ENCODE measurements around the gene IRX2. TPM values are rescaled to one million over a fixed set of nuclear protein-coding genes. Genes with fewer than 3 reads are reported as not detected.

IRX2 gene
- polyA plus RNA-seq, 3 donors: not detected

DNA sequence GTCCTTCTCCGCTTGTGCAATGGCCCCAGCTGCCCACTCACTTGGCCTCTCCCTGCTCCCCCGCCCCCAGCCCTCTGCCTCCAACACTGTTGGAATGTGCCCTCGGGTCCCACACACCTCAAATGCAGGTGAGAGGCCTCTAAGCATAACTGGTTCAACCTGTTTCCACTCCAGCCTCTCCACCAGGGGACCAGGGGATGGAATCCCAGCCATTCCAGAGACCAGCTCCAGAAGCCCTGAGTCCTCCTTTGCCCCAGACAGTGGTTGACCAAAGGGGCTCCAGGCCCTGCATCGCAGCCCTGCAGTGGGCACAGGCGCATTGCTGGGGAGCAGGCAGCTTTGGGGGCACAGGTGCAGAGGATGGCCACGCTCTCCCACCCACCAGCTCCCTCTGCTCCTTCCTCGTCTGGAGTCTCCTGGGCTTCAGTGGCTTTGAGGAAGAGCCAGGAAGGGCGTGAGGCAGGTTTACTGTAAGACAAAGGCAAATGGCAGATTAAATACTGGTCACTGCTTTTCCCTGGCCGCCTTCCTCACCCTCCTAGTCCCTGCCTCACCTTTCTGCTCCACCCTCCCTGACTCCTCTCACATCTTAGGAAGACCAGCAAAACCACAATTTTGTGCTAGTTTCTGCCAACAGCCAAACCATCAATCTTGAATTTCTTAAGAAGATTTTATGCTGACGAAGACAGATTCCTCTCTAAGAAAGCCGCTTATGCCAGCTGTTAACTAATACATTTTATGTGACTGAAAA is 29.1 kb upstream of the IRX2 start:
- TF ChIP-seq, protein P1, sequence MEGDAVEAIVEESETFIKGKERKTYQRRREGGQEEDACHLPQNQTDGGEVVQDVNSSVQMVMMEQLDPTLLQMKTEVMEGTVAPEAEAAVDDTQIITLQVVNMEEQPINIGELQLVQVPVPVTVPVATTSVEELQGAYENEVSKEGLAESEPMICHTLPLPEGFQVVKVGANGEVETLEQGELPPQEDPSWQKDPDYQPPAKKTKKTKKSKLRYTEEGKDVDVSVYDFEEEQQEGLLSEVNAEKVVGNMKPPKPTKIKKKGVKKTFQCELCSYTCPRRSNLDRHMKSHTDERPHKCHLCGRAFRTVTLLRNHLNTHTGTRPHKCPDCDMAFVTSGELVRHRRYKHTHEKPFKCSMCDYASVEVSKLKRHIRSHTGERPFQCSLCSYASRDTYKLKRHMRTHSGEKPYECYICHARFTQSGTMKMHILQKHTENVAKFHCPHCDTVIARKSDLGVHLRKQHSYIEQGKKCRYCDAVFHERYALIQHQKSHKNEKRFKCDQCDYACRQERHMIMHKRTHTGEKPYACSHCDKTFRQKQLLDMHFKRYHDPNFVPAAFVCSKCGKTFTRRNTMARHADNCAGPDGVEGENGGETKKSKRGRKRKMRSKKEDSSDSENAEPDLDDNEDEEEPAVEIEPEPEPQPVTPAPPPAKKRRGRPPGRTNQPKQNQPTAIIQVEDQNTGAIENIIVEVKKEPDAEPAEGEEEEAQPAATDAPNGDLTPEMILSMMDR (IDR thresholded peaks at IDR 0.05): no peak

GRCh38 chr5:2779459-2779858 is 28.0 kb upstream of the IRX2 start:
- no peak for DNase-seq
- no peak overlapping the region for H2AFZ ChIP-seq (ENCODE audit: insufficient read depth, low read depth, low read length, poor library complexity, severe bottlenecking)
- peaks cover 0 to 7% (median 0%) of the 10 kb centered on the region in 7 donors for H3K9me3 Mint-ChIP-seq
- H3K4me2 ChIP-seq (replicated peaks; ENCODE audit: extremely low read depth, low read length, poor library complexity, severe bottlenecking): no peak overlapping the region
- no peaks in the 10 kb centered on the region for H3K36me3 ChIP-seq (replicated peaks in 1 of 2; ENCODE audit: control insufficient read depth in 1 of 2, insufficient read depth in 2 of 2, low read length in 2 of 2)
- H3K4me3 Mint-ChIP-seq: no peak overlapping the region
- no peaks in the 10 kb centered on the region for H3K27me3 ChIP-seq (ENCODE audit: control insufficient read depth in 2 of 2, insufficient read depth in 2 of 2, low read length in 2 of 2)
- H3K9ac ChIP-seq (ENCODE audit: insufficient read depth, low read length, poor library complexity, severe bottlenecking): no peak overlapping the region
- H3K27me3 Mint-ChIP-seq (ENCODE audit: low read depth in 3 of 3): peaks cover 1 to 9% (median 2%) of the 10 kb centered on the region in 3 donors
- H4K20me1 ChIP-seq (ENCODE audit: insufficient read depth, low read length): no peaks in the 10 kb centered on the region
- intact Hi-C loops (cut with micrococcal nuclease): no loop called here
- no peaks in the 10 kb centered on the region for H3K36me3 Mint-ChIP-seq
- no peak overlapping the region for H3K27ac Mint-ChIP-seq
- H3K9me3 ChIP-seq (replicated peaks in 1 of 2; ENCODE audit: control insufficient read depth in 1 of 2, insufficient read depth in 1 of 2, low read length in 2 of 2): peaks cover 0 to 4% of the 10 kb centered on the region in 2 donors
- H3K27ac ChIP-seq (ENCODE audit: low read depth in 1 of 2, low read length in 2 of 2): no peak overlapping the region
- no peaks in the 10 kb centered on the region for H3K79me2 ChIP-seq (ENCODE audit: insufficient read depth, low read length)
- TF ChIP-seq, protein P1 (IDR thresholded peaks at IDR 0.05): no peak
- 98% methylated on average over 8 of the region's 9 CpGs for WGBS (ENCODE audit: insufficient coverage)
- no peaks in the 10 kb centered on the region for H3K4me1 ChIP-seq (ENCODE audit: control insufficient read depth in 1 of 2, insufficient read depth in 2 of 2, low read length in 2 of 2)
- no peaks in the 10 kb centered on the region for H3K4me1 Mint-ChIP-seq
- no peak overlapping the region for H3K4me3 ChIP-seq (replicated peaks in 1 of 3; ENCODE audit: low read depth in 2 of 3, low read length in 3 of 3)

More for the DNA sequence above, 29.1 kb upstream of the IRX2 start:
- Histone ChIP-seq H3K36me3 (replicated peaks in 1 of 2; ENCODE audit: control insufficient read depth in 1 of 2, insufficient read depth in 2 of 2, low read length in 2 of 2) (no peaks in the 10 kb centered on the region), H3K9me3 (replicated peaks in 1 of 2; ENCODE audit: control insufficient read depth in 1 of 2, insufficient read depth in 1 of 2, low read length in 2 of 2) (peaks cover 0 to 4% of the 10 kb centered on the region in 2 donors), H3K4me1 (ENCODE audit: control insufficient read depth in 1 of 2, insufficient read depth in 2 of 2, low read length in 2 of 2) (no peaks in the 10 kb centered on the region), H2AFZ (ENCODE audit: insufficient read depth, low read depth, low read length, poor library complexity, severe bottlenecking) (no peak overlapping the region), H4K20me1 (ENCODE audit: insufficient read depth, low read length) (no peaks in the 10 kb centered on the region), H3K79me2 (ENCODE audit: insufficient read depth, low read length) (no peaks in the 10 kb centered on the region), H3K9ac (ENCODE audit: insufficient read depth, low read length, poor library complexity, severe bottlenecking) (no peak overlapping the region), H3K27ac (ENCODE audit: low read depth in 1 of 2, low read length in 2 of 2) (no peak overlapping the region), H3K4me2 (replicated peaks; ENCODE audit: extremely low read depth, low read length, poor library complexity, severe bottlenecking) (no peak overlapping the region), H3K4me3 (replicated peaks in 1 of 3; ENCODE audit: low read depth in 2 of 3, low read length in 3 of 3) (no peak overlapping the region), H3K27me3 (ENCODE audit: control insufficient read depth in 2 of 2, insufficient read depth in 2 of 2, low read length in 2 of 2) (no peaks in the 10 kb centered on the region)
- no peak for DNase-seq
- WGBS (ENCODE audit: insufficient coverage): 70% methylated on average over 8 of the region's 11 CpGs
- intact Hi-C loops (cut with micrococcal nuclease): no loop called here
- peaks cover 0 to 7% (median 0%) of the 10 kb centered on the region in 7 donors for H3K9me3 Mint-ChIP-seq
- H3K27me3 Mint-ChIP-seq (ENCODE audit: low read depth in 3 of 3): peaks cover 1 to 9% (median 2%) of the 10 kb centered on the region in 3 donors
- no peaks in the 10 kb centered on the region for H3K36me3 Mint-ChIP-seq
- no peak overlapping the region for H3K4me3 Mint-ChIP-seq
- no peak overlapping the region for H3K27ac Mint-ChIP-seq
- H3K4me1 Mint-ChIP-seq: no peaks in the 10 kb centered on the region
